Right atrium auricular region (tissue), 2 donors: ENCODE measurements around the gene PHLDA2. TPM values are rescaled to one million over a fixed set of nuclear protein-coding genes. Genes with fewer than 3 reads are reported as not detected.

ENCODE experiments used
- DNase-seq: peaks from one replicate; pipeline ENCODE4 v3.0.0-alpha.2; 2019; ENCODE audit warnings: low spot score
- H3K27ac ChIP-seq, 2 donors: fragments of 200-600 bp; sonication (generic); 1 replicate in 1 of 2; 2 replicates in 1 of 2; pipeline ENCODE4 v1.5.1; 2016 to 2019
- H3K27me3 ChIP-seq, 2 donors: fragments of 200-600 bp; sonication (generic); one replicate each; pipeline versions ENCODE4 v1.5.1 to v1.6.0; 2017 to 2019
- H3K36me3 ChIP-seq: fragments of 200-600 bp; sonication (generic); one replicate; pipeline ENCODE4 v1.5.1; 2016
- H3K4me1 ChIP-seq, 2 donors: fragments of 200-600 bp; sonication (generic); one replicate each; pipeline versions ENCODE4 v1.5.1 to v1.6.0; 2017 to 2019
- H3K4me3 ChIP-seq, 2 donors: fragments of 200-600 bp; sonication (generic); 1 replicate in 1 of 2; 2 replicates in 1 of 2; pipeline ENCODE4 v1.5.1; 2017 to 2019; ENCODE audit warnings: mild to moderate bottlenecking in 1 of 2, moderate library complexity in 1 of 2
- H3K9me3 ChIP-seq, 2 donors: fragments of 200-600 bp; sonication (generic); one replicate each; pipeline ENCODE4 v1.5.1; 2019
- total RNA-seq, 2 donors: library from RNA; depleted of rRNA; stranded (reverse); fragments of >200 nt; gene quantifications; one replicate each; pipeline ENCODE4 v1.1.0, GENCODE V29; 2016
- TF ChIP-seq, protein P1 (sequence below), 2 donors: fragments of 200-600 bp; sonication (generic); IDR thresholded peaks; one replicate each; pipeline ENCODE4 v1.5.1; 2019; ENCODE audit warnings: antibody characterized with exemption in 2 of 2

PHLDA2 gene
- total RNA-seq, 2 donors from 2014 or later, result 1.8 to 2.6 TPM

GRCh38 chr11:2917842-2918490, 11.3 kb downstream of the PHLDA2 start:
- Histone ChIP-seq H3K4me3 (no peak overlapping the region), H3K27ac (peak overlapping the region in 1 of 2 donors; percentile 59), H3K36me3 (no peaks in the 10 kb centered on the region), H3K9me3 (no peaks in the 10 kb centered on the region), H3K27me3 (no peaks in the 10 kb centered on the region), H3K4me1 (peaks cover 0 to 39% of the 10 kb centered on the region in 2 donors)
- no peak for DNase-seq
- TF ChIP-seq, protein P1, sequence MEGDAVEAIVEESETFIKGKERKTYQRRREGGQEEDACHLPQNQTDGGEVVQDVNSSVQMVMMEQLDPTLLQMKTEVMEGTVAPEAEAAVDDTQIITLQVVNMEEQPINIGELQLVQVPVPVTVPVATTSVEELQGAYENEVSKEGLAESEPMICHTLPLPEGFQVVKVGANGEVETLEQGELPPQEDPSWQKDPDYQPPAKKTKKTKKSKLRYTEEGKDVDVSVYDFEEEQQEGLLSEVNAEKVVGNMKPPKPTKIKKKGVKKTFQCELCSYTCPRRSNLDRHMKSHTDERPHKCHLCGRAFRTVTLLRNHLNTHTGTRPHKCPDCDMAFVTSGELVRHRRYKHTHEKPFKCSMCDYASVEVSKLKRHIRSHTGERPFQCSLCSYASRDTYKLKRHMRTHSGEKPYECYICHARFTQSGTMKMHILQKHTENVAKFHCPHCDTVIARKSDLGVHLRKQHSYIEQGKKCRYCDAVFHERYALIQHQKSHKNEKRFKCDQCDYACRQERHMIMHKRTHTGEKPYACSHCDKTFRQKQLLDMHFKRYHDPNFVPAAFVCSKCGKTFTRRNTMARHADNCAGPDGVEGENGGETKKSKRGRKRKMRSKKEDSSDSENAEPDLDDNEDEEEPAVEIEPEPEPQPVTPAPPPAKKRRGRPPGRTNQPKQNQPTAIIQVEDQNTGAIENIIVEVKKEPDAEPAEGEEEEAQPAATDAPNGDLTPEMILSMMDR (IDR thresholded peaks at IDR 0.05), result no peak

DNA sequence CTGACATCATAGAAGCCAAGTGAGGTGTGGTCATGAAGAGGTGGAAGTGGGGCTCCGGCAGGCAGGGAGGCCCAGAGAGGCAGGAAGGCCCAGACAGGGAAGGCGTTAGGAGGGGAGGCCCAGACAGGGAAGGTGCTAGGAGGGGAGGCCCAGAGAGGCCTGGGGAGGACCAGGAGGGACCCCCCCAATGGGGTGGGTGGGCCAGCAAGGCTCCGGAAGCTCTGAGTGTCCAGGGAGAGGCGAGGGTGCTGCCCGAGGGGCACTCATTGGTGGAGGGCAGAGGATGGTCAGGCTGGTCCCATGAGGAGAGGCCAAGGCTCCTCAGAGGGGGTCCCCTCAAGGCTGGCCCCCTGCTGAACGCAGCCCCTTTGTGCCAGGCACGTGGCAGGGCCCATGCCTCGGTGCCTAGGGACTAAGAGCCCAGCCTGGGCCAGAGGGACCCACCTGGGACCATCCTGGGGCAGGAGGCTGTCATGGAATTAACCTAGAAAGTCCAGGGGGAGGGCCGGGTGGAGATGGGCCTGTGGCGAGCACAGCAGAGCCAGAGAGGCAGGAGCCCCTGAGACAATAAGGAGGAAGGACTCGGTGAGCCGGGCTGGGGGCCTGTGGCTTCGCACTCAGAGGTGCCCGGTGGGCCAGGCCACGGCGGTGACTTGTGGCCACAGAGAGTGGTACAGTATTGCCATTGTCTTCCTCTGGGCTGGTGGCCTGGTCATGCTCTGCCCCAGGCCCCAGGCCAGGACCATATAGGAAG, 12.2 kb downstream of the PHLDA2 start:
- DNase-seq, result no peak
- Histone ChIP-seq H3K36me3 (no peaks in the 10 kb centered on the region), H3K27me3 (no peaks in the 10 kb centered on the region), H3K9me3 (no peaks in the 10 kb centered on the region), H3K27ac (peak overlapping the region in 1 of 2 donors; percentile 86), H3K4me1 (peaks cover 0 to 43% of the 10 kb centered on the region in 2 donors), H3K4me3 (no peak overlapping the region)
- TF ChIP-seq, protein P1 (IDR thresholded peaks at IDR 0.05), result no peak

GRCh38 chr11:2916114-2916891, 12.9 kb downstream of the PHLDA2 start:
- Histone ChIP-seq H3K36me3 (no peaks in the 10 kb centered on the region), H3K27me3 (no peaks in the 10 kb centered on the region), H3K27ac (peak overlapping the region in 1 of 2 donors; percentile 86), H3K9me3 (no peaks in the 10 kb centered on the region), H3K4me1 (peaks cover 0 to 51% of the 10 kb centered on the region in 2 donors), H3K4me3 (no peak overlapping the region)
- DNase-seq, result no peak
- TF ChIP-seq, protein P1 (IDR thresholded peaks at IDR 0.05), result no peak

- no peak for DNase-seq
- Histone ChIP-seq H3K4me1 (peaks cover 0 to 53% of the 10 kb centered on the region in 2 donors), H3K4me3 (no peak overlapping the region), H3K27me3 (no peaks in the 10 kb centered on the region), H3K27ac (peak overlapping the region; percentile 86 to 93), H3K9me3 (no peaks in the 10 kb centered on the region), H3K36me3 (no peaks in the 10 kb centered on the region)
- TF ChIP-seq, protein P1 (IDR thresholded peaks at IDR 0.05), result no peak
Observed at GRCh38 chr11:2915473-2915872, 13.7 kb downstream of the PHLDA2 start.

DNA sequence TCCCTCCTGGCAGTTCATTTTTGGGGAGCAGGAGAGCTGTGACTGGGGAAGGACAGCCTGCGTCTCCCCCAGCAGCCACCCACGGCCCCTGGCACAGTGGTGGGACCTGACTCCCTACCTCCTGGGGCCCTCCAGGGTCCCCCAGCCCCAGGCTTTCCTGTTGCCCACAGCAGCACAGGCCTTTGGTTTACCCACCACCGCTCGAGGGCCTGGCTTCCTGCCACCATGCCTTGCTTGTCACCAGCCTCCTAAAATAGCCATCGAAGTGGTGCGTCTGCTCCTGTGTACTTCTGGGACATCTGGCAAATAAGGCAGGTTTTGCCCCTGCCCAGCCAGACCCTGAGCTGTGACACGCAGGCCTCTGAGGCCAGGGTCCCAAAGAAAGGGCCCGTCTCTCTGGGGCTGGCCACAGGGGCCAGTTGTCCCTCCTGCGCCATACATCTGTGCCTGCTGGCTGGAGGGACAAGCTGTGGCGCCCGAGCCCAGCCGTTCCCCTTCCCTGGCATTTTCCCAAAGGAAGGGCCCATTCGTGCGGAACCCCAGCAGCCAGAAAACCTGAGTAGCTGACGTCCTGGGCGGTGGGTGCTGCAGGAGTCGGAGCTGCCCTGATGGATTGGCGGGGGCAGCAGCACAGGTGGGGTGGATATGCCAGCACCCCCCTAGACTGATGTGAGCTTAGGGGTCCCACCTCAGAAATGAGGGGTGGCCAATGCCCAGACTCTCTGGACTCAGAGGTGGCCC, 14.6 kb downstream of the PHLDA2 start:
- peaks cover 0 to 49% of the 10 kb centered on the region in 2 donors for H3K4me1 ChIP-seq
- H3K36me3 ChIP-seq, result no peaks in the 10 kb centered on the region
- no peaks in the 10 kb centered on the region for H3K9me3 ChIP-seq
- H3K27ac ChIP-seq, result peak overlapping the region; percentile 86 to 93
- TF ChIP-seq, protein P1 (IDR thresholded peaks at IDR 0.05), result no peak
- H3K4me3 ChIP-seq, result no peak overlapping the region
- H3K27me3 ChIP-seq, result no peaks in the 10 kb centered on the region
- no peak for DNase-seq
